GM19467 (cell line): ENCODE measurements around the gene TARS1.
"Not testable (repeated sequence)": the region's sequence is repeated elsewhere in the genome, so short reads cannot be mapped to it uniquely, and the experiment has no call there.

ENCODE experiments used
- ATAC-seq: cut with Tn5 transposase; IDR thresholded peaks from one replicate; pipeline ENCODE4 v1.9.1; 2021; ENCODE audit warnings: mild to moderate bottlenecking, moderate library complexity; ENCODE audit not compliant: unreplicated experiment

The TARS1 gene

GRCh38 chr5:33482335-33482734 is 41.6 kb downstream of the TARS1 start:
- ATAC-seq: no peak

- no peak for ATAC-seq
These were observed 46.5 kb downstream of the TARS1 start for GRCh38 chr5:33487236-33487635.

- no peak for ATAC-seq
These were observed 48.0 kb downstream of the TARS1 start for GRCh38 chr5:33488558-33489355.

- ATAC-seq: no peak
These were observed 48.8 kb downstream of the TARS1 start for GRCh38 chr5:33489481-33490067.

- no peak for ATAC-seq
These were observed 49.4 kb downstream of the TARS1 start for GRCh38 chr5:33490071-33490665.

- no peak for ATAC-seq
These were observed 51.2 kb downstream of the TARS1 start for GRCh38 chr5:33491941-33492340.

GRCh38 chr5:33494466-33494865 is 53.7 kb downstream of the TARS1 start:
- no peak for ATAC-seq

GRCh38 chr5:33501260-33501659 is 60.5 kb downstream of the TARS1 start:
- no peak for ATAC-seq

GRCh38 chr5:33501899-33502298 is 61.1 kb downstream of the TARS1 start:
- ATAC-seq: no peak

- no peak for ATAC-seq
These were observed 63.8 kb downstream of the TARS1 start for GRCh38 chr5:33504570-33504969.

- ATAC-seq: no peak
These were observed 66.7 kb downstream of the TARS1 start for GRCh38 chr5:33507426-33507825.

- no peak for ATAC-seq
These were observed 68.3 kb downstream of the TARS1 start for GRCh38 chr5:33509036-33509435.

- ATAC-seq: no peak
These were observed 72.9 kb downstream of the TARS1 start for GRCh38 chr5:33513462-33514185.

- not testable (repeated sequence) for ATAC-seq
These were observed 74.6 kb downstream of the TARS1 start for GRCh38 chr5:33515366-33515765.

- no peak for ATAC-seq
These were observed 75.7 kb downstream of the TARS1 start for GRCh38 chr5:33516421-33516820.
